Right ventricle myocardium superior (tissue), 1 donor: ENCODE data around the gene FOXD3. TPM values are rescaled to one million over a fixed set of nuclear protein-coding genes. Genes with fewer than 3 reads are reported as not detected.
A peak's percentile ranks its signal among the peaks of the same experiment; 100 is the strongest.

Experiments
- ATAC-seq: fragments of 200-7000 bp; cut with Tn5 transposase; one replicate; pipeline ENCODE4 v1.9.1; 2020; ENCODE audit warnings: mild to moderate bottlenecking; ENCODE audit not compliant: poor library complexity
- DNase-seq: peaks from one replicate; pipeline ENCODE4 v3.0.0-alpha.2; 2020
- intact Hi-C: fragments of 100-400 bp; cut with DNase I; formaldehyde crosslinking; loops from one replicate; pipeline ENCODE4 v1.11.2; 2022
- total RNA-seq: library from RNA; stranded (reverse); fragmentation: NEBNext Ultra II Directional; extraction: Animal tissue kit (Norgen Biotek cat#: 25700); gene quantifications from one replicate; pipeline ENCODE4 v1.2.1, GENCODE V29; 2021
- donor health status: DM: no; HTN: yes; CAD: no; lungs with severe emphysema.

Gene FOXD3
- total RNA-seq, 1 donor from 2014 or later = 0.24 TPM

DNA sequence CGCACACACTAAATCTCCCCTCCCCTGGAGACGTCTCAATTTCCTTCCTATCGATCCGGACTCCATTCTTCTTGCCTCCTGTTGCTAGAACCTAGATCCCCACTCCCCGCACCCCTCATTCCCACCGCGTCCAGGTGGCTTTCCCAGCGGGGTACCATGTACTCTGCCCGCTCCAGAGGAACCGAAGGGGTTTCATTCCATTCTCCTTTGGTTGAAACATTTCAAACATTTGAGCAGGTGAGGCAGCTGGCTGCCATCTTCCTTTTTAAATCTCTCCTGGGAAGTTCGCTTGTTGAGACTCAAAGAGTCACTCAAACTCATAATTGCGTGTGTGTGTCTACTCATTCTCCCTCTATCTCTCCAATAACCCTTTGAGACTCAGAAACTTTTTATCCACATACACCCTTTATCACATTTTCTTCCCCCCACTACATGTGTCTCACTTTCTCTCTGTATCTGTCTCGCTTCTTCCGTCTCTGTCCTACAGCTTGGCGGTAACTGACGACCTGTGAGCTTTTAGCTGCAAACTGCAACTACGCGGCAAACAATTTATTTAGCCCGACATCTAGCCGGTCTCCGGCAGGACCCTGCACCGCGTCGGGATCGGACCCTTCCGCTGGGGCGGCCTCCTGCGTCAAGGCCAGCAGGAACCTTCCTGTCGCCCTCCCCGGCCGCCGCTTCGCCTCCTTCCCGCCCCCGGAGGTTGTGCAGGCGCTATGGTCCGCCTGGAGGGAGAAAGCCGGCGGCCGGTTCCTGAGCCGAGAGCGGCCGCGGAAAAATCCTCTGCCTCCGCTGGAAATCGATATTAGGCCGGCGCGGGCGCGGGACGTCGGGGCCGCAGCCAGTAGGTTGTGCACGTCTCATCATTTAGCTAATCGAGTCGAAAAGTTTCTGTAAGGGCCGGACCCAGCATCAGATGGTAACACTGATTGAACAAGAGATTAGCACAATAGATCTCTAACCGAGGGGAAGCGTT lies 3.0 kb upstream of the FOXD3 start:
- intact Hi-C loops = no loop called here
- no peak for DNase-seq
- no peak for ATAC-seq

DNA sequence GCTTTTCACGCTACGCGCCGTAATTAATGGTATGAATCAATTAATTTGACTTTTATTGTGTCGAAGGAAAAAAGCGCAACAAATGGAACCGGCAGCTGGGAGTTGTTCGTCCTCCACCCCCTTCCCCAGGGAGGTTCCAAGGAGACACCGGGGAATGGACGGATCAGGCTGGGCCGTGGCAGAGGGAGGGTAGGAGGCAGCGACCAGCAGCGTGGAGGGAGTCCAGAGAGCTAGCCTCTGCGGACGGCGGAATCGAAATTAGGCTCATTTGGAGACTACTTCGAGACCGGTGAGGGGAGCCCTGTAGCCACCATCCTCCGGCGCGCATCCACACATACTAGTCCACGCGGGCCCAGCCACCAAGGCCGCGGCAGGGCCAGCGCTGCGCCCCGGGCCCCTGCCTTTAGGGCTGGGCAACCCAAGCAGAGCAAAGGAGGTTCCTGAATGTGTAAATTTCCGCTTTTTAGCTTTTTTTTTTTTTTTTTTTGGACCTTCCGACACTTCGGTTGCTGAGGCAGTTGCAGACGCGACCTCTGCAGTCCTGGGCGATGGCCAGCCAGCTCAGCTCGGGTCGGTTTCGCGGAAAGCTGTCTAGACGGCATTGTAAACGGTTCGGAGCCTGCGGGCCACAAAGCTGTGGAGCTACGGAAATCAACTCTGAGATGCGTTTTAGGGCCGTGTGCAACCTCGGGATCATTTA lies 2.2 kb upstream of the FOXD3 start:
- intact Hi-C loops = no loop called here
- ATAC-seq (no peak), DNase-seq (no peak)

DNA sequence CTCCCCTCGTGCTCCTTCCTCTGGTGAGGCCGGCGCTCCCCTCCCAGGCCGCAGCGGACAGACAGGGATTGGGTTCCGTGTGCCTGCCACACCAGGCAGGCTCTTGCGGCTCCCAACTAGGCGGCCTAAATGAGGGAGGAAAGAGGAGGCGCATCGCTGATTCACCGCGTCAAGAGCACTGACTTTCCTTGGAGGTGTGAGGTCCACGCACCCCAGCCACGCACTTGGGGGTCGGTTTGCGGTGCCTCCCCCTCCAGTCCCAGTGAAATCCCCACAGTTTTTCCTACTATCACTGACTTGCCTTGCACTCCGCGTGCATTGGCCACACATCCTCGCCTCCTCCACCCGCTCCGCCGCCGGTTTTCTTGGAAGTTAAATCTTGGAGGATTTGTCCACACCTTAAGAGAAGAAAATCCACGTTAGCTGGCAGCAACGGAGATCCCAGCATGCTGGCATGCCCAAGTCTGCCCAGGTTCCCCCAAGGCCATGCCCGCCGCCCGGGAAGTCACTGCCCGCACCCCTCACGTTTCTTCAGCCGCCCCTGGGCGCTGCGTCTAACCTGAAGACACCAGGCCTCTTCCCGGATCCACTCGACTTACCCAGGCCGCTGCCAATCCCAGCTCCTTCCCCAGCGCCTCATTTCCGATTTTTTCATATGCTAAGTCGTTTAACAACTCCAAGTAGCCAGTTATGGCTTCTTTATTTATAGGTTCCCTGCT lies 1.1 kb upstream of the FOXD3 start:
- ATAC-seq (no peak), DNase-seq (no peak)
- intact Hi-C loops = no loop called here

DNA sequence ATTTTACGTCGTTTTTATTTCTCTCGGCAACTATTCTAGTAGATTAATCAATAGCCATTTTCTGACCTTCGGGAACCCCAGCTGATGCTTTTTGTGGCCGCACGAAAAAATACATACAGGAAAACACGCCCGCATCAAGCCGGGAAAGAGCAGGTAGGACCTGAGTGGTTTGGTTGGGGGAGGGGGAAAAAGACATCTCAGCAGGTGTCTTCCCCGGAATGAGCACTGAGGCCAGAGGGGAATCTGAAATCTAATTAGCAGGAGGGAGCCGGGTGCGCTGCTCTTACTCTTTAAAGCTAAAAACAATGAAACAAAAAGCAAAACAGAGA lies 618 bp upstream of the FOXD3 start:
- ATAC-seq (no peak), DNase-seq (no peak)
- intact Hi-C loops = no loop called here

DNA sequence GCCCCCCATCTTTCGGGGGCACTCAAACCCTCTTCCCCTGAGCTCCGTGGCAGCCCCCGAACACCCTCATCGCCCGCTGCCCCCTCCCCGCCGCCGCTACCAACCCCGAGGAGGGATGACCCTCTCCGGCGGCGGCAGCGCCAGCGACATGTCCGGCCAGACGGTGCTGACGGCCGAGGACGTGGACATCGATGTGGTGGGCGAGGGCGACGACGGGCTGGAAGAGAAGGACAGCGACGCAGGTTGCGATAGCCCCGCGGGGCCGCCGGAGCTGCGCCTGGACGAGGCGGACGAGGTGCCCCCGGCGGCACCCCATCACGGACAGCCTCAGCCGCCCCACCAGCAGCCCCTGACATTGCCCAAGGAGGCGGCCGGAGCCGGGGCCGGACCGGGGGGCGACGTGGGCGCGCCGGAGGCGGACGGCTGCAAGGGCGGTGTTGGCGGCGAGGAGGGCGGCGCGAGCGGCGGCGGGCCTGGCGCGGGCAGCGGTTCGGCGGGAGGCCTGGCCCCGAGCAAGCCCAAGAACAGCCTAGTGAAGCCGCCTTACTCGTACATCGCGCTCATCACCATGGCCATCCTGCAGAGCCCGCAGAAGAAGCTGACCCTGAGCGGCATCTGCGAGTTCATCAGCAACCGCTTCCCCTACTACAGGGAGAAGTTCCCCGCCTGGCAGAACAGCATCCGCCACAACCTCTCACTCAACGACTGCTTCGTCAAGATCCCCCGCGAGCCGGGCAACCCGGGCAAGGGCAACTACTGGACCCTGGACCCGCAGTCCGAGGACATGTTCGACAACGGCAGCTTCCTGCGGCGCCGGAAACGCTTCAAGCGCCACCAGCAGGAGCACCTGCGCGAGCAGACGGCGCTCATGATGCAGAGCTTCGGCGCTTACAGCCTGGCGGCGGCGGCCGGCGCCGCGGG lies 837 bp downstream of the FOXD3 start:
- no peak for ATAC-seq
- DNase-seq = peak; percentile 43
- intact Hi-C loops = no loop called here

DNA sequence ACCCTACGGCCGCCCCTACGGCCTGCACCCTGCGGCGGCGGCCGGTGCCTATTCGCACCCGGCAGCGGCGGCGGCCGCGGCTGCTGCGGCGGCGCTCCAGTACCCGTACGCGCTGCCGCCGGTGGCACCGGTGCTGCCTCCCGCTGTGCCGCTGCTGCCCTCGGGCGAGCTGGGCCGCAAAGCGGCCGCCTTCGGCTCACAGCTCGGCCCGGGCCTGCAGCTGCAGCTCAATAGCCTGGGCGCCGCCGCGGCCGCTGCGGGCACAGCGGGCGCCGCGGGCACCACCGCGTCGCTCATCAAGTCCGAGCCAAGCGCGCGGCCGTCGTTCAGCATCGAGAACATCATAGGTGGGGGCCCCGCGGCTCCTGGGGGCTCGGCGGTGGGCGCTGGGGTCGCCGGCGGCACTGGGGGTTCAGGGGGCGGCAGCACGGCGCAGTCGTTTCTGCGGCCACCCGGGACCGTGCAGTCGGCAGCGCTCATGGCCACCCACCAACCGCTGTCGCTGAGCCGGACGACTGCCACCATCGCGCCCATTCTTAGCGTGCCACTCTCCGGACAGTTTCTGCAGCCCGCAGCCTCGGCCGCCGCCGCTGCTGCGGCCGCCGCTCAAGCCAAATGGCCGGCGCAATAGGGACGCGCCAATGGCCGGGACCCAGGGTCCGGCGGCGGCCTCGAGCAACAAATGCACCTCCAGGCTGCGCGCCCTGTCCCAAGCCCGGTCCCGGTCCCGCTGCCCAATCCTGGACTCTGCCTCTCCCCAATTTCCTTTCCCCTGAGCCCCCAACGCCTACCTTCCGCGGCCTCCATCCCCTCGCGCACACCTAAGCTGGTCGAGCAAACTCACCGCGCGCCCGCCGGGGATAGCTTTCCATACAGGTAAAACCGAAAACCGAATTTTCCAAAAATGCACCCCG lies 1.8 kb downstream of the FOXD3 start:
- DNase-seq (no peak), ATAC-seq (no peak)
- intact Hi-C loops = no loop called here

DNA sequence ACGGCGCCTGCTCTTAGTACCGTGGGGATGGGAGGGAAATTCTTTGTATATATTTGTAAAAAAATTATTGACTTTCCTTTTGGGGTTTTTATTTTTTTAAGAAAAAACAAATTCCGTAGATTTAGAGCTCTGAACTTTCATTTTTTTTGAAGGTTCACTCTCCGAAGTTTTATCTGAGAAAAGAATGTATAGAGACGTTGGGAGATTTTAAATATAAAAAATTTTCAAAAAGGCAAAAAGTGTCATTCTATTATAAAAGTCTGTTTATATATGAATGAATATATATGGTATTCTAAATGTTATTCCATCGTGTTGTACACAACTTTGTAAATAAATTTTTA lies 2.4 kb downstream of the FOXD3 start:
- ATAC-seq (no peak), DNase-seq (no peak)
- intact Hi-C loops = no loop called here

DNA sequence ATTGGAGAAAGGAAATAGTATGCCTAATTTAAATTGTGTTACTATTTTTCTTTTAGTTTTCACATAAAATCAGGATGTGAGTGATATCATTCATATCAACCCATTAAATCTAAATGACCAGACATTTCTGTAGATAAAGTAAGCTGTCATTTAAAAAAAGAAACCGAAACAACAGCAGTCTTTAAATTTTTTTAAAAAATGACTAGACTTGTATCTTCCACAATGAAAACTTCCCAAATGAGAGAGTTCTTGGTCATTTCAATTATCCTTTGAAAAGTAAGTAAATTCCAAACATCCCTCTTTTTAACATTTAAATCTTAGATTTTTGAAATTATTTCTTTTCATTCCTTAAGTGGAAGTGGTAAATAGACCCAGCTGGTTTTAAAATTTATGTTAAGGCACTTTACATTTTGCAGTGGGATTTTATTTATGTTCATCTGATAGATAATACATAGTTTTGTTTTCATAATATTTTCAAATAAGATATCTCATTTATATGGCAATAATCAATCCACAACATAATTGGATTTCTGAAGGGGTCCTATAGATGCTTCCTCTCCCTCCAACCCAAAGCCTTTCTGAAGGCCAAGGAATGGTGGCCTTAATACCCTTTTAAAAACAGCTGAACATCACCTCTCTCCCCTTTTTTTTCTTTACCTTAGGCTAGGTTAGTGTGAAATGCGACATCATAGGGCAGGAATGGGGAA lies 3.1 kb downstream of the FOXD3 start:
- no peak for ATAC-seq
- intact Hi-C loops = no loop called here
- no peak for DNase-seq

DNA sequence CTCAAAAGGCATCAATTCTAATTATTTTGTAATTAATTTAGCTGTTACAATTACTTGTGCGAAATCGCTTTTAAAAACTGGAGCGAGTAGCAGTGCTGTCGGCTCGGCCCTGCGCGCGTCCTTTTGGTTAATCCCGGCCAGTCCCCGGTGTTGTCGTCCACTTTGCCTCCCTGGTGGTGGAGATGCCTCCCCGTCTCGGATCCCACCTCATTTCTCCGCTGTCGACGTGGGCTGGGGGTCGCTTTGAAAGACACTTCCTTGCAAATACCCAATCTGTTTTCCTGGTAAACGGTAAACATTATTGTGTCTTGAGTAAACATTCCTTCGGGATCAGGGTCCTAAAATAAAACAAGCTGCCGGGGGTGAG lies 3.7 kb downstream of the FOXD3 start:
- no peak for ATAC-seq
- intact Hi-C loops = no loop called here
- no peak for DNase-seq

DNA sequence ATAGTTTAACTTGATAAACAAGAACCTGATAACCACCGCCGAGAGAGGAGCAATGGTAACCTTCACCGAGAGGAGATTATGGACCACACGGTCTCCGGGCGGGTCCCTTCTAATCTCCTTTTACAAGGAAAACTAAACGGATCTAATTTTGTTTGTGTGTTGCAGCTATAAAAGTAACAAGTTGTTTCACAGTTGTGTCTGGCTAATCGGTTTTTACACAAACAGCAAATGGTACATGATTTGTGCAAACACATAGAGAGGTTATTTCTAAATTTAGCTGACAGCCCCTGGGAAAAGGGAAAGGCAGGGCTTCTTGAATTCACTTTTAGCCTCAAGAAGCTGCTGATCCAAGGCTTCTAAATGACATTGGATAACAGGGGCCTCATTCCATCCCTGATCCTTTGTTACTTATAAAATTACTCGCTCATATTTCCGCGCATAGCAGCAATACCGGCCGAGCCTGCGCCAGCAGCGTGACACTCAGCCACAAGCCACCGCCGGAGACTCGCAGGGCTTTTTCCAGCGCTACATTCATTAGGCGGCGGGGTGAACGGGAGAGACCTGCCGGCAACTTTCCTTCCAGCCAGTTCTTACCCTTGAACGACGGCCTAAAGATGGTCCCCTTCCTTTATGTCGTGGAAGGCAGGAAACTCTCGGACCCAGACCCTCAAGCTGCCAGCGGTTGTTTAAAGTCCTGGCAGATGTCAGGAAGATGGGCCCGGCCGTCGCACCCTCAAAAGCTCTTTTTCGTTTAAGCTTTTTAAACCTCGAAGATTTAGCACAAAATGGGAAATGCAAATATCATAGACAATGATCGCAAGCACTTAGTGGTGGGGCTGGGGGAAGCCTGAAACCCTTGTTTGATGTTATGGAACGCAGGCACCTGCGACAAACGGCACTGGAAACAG lies 4.4 kb downstream of the FOXD3 start:
- ATAC-seq (no peak), DNase-seq (no peak)
- intact Hi-C loops = no loop called here

DNA sequence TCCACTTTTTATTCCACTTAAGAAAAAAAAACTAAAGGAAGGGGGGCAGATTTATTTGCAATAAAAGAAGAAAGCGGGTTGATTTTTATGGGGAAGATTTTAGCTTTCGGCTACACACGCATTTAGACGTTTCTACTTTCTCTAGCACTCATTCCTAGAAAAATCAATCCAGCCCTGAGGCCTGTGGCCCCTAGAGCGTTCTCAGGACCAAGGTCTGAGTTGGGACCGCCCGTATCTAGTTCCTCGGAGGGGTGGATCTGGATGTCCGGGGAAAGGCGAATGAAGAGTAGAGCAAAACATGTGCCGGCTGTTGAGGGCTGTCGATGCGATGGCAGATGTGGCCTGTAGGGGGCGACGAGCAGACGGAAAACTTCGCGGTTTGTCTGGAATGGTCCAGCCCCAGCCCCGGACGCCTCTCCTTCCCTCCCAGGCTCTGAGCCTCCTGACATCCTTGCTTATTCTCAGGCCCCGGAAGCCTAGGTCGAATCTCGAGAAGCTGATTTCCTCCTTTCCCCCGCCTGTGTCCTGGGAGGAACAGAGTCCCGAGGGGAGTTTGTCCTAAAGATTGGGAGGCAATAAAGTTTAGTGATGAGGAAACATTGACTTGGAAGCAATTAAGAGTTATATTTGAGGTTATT lies 5.2 kb downstream of the FOXD3 start:
- intact Hi-C loops = no loop called here
- peak; percentile 53 for ATAC-seq

DNA sequence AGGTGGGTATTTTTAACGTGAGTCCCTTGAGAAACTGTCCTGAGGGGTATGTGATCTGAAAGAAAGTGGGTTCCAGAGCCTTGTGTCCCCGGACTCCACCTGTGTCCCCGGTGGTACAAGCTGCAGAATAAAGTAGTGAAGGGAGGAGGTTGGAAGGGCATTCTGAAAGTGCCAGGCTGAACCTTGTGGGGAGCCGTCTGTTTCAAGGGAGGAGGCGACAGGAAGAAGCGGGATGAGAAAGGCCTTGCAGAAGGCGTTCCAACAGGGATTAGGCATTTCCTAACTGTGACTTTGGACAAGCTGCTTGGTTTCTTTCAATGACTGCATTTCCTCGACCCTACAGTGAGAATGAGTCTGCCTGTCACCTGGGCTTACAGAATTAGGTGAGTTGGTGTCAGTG lies 5.8 kb downstream of the FOXD3 start:
- intact Hi-C loops = no loop called here
- ATAC-seq (no peak), DNase-seq (no peak)

More for the DNA sequence above, 5.2 kb downstream of the FOXD3 start:
- DNase-seq = peak; percentile 69

DNA sequence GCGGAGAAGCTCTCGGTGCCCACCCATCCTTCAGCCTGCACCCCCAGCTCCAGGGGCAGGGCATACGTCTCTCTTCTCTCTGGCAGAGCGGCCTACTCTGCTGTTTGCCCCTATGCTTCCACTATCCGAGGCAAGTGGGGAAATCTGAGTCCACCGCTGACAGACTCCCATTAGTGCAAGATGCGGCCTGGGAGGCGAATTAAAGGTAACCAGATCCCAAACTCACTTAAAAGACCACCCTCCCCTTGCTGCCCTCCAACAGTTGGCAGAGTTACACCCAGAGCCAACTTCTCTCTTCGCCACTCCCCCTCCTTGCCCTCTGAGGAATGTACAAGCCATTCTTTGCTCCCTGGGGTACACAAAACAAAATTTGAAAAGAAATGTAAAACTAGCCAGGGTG lies 6.4 kb downstream of the FOXD3 start:
- ATAC-seq (no peak), DNase-seq (no peak)
- intact Hi-C loops = no loop called here

DNA sequence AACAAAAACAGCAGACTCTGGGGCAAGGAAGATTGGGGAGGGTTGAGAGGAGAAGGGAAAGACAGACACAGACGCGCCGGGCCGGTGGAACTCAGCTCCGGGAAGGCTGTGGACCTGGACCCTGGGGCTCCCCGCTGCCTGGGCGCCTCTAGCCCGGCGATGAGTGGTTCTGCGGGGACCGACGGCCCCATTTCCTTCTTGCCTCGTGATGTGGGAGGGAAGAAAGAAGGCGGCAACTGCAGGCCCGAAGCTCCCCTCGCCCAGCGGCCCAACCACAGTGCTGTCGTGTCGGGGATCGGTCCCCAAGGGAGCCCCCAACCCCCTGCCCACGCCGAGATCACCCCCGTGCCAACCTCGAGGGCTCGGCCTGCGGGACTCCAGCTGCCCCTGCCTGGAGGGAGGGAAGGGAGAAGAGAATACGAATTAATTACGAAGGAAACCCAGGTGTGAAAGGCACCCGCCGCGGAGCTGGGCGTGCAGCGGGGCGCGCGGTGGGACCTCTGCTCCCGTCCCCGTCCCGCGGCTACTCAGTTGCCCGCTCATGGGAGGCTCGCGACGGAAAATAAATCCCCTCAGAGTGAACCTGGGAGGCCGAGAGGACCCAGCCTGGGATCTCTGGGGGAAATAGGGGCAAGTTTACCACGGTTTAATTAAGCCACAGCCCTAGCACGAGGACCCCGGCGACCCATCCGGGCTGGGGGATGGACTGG lies 7.4 kb downstream of the FOXD3 start:
- DNase-seq = no peak
- no peak for ATAC-seq
- intact Hi-C loops = no loop called here

DNA sequence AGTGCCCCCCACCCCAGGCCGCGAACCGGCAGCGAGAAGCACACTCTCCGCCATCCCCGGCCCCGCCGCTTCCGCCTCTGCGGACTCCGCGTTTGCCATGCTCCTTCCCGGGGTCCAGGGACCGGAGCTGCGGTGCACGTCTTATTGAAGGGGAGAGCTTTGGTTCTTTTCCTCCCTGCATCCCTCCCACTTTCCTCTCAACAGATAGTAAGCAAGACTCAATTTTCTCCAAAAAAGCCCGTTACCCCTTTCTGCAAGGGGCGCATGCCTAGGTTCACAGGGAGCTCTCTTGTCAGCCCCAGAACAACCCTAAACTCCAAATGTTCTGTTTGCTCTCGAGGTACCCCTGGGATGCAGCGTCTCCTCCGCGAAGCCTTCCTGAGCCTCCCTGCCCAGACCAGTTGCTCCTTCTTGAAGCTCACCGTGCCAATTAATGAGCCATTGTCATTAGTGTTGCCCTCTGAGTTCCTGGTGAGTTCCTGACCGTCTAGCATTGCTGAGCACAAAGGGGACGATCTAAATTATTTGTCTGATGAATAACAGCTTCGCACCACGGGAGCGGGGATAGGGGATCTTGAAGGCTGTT lies 8.1 kb downstream of the FOXD3 start:
- ATAC-seq (no peak), DNase-seq (no peak)
- intact Hi-C loops = no loop called here
